Thyroid gland (tissue), 4 donors: ENCODE results near the gene PFAS.

Experiments used
- POLR2A ChIP-seq, 2 donors: fragments of 450-650 bp; IDR thresholded peaks; one replicate each; pipeline ENCODE4 v1.6.1; 2017; ENCODE audit warnings: antibody characterized with exemption in 2 of 2, mild to moderate bottlenecking in 2 of 2, moderate library complexity in 1 of 2
- TF ChIP-seq, protein P1 (sequence below), 6 experiments: fragments of 200-600 bp in 3 of 6; fragments of 450-650 bp in 3 of 6; sonication (generic) in 3 of 6; IDR thresholded peaks; one replicate each; pipeline ENCODE4 v1.5.1; 2016 to 2019; ENCODE audit warnings: antibody characterized with exemption in 6 of 6, mild to moderate bottlenecking in 2 of 6, inconsistent platforms in 1 of 6, moderate library complexity in 1 of 6

DNA sequence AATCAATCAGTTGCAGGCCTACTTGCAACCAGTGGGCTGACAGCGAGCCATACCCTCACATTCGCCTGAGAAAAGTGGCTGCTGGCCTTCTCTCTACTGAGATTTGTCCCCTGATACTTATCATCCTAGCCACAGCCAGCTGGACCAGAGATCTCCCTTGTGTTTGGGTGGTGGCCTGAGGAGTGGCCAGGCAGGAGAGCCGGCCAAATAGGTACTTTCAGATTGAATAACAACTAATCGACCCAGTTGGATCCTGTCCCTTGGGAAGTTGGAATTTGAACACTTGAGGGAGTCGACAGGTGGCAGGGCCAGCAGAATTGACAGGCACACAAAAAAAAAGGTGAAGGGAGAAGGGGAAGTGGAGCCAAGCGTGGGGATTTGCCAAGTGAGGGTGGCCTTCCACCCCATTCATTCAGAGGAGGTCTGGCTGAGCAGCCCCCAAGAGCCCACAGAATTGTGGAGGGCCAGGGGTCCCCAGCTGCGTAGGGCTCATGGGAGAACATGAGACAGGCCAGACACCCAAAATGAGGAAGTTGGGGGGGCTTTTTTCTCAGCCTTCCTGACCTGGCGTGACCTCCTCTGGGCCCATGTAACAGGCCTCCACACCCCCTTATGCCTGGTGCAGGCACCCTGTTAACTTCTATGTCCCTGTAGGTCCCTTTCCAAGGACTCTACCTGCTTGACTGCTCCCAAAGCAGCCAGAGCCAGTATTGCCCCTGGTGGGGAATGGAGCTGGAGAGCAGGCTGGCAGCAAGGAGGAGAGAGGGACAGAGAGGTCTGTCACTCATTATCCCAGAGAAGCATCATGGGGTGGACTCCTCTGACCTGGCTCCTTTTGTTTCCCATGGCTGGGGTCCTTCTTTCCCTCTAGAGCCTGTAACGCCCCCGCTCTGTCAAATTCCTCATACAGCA, 36.4 kb downstream of the PFAS start:
- TF ChIP-seq, protein P1, sequence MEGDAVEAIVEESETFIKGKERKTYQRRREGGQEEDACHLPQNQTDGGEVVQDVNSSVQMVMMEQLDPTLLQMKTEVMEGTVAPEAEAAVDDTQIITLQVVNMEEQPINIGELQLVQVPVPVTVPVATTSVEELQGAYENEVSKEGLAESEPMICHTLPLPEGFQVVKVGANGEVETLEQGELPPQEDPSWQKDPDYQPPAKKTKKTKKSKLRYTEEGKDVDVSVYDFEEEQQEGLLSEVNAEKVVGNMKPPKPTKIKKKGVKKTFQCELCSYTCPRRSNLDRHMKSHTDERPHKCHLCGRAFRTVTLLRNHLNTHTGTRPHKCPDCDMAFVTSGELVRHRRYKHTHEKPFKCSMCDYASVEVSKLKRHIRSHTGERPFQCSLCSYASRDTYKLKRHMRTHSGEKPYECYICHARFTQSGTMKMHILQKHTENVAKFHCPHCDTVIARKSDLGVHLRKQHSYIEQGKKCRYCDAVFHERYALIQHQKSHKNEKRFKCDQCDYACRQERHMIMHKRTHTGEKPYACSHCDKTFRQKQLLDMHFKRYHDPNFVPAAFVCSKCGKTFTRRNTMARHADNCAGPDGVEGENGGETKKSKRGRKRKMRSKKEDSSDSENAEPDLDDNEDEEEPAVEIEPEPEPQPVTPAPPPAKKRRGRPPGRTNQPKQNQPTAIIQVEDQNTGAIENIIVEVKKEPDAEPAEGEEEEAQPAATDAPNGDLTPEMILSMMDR (IDR thresholded peaks at IDR 0.05), result no peak
- no peak for TF ChIP-seq POLR2A (IDR thresholded peaks at IDR 0.05)
